ENCODE measurements around the gene GNG12.
A peak's percentile ranks its signal among the peaks of the same experiment; 100 is the strongest.

Gene GNG12

DNA sequence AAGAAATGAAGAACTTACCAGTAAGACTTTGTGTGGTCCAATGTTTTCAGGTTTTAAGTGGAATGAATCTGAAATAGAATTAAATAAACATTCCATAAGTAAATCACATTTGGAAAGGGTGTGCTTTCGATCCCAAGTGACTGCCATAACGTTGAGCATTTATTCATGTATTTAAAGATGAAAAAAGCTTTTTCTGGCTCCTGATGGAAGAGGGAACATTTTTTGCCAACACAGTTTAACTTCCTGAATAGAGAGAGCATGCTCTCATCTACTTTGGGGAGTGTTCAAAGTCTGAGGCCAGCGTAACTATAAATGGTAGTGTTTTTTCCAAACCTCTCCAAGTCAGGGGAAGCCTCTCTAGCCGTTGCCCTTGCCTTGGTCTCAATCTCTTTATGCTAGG, 55.8 kb downstream of the GNG12 start:
- no peak for DNase-seq

DNA sequence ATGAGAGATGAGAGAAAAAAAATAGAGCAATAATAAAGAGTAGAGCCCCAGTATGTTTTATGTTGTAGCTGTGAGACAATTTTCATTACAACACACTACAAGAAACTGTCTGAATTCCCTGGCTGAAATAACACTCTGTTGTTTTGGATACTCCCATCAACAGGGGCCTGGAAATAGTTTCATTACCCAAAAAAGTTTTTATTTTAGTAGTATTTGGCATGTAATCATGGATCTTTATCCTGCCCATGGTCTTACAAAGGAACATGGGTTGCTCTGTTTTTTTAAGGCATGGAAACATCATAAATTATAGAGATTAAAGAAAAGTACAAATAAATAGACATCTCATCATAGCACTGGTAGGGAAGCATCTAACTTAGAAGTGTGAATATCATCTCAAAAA, 56.3 kb downstream of the GNG12 start:
- DNase-seq: no peak

DNA sequence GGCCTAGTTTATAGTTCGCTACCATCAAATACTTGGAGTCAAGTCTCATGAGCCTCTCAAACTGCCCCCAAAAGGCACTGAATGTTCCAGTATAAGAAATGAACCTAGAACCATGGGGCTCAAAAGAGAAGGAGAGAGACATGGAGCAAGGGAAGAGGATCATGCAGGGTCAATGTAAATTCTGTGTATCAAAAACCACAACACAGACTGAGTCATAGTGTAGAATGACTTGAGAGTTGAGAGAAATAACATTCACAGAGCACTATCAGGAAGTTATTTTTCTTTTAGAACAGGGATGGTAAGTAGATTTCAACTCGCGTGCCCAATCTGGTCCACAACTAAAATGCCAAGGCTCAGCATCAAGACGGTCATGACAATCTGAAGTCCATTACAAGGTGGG, 59.8 kb downstream of the GNG12 start:
- DNase-seq: no peak

DNA sequence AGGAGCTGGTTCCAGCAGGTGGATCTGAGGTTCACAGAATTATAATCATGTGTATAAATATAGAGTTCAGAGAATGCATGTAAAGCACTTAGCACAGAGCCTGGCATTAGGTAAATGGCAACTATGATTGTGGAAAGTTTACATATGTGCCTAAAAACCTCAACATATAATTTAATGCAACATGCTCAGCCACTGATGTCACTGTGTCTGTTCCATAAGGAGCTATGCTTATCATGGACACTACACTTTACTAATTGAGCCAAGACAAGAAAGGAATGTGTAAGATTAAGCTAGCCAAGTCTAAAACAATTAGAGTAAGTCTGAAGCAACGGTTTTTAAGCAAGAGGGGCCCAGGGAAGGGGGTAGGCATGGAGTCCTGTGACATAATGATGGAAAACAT, 61.5 kb downstream of the GNG12 start:
- DNase-seq: no peak

DNA sequence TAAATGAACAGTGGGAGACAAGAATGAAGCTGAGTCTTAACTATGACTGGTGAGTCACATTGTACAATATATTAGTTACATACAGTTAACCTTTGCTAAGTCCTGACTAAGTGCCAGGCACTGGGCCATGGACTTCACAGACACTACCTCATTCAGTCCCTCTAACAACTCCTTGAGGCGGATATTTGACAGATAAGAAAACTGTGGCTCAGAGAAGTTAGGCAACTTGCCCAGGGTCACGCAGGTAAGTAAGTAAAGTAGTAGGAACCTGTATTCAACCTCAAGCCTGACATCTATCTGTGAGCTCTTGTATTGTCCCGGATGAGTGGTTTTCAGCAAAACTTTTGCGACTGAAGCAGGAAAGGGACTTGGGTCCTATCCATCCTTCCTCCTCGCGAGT, 62.1 kb downstream of the GNG12 start:
- DNase-seq: no peak

DNA sequence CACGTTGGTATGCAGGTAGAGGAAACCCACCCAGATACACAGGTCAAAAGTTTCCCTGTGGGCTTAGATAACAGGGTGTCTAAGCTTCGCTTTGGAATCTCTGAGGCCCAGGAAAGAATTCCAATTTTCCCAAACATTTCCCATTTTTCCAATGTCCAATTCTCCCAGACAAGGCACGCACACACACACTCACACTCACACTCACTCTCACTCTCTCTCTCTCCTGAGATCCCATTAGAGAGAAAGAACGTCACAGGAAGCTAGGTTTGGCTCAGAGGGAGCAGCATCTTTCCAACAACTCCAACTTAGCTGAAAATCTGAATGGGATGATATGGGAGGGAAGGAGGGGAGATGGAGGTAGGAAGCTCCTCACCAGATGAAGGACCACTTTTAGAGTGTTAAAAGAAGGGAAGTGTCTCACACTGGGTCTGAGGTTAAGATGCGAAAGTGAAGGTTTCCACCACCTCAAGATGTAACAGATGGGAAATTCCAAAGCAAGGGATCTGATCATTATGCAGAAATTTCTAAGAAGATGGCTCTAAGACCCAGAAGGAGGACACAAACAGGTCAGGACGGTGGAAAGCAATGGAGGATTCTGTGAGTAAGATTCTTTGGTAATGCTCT, 63.5 kb downstream of the GNG12 start:
- no peak for DNase-seq

DNA sequence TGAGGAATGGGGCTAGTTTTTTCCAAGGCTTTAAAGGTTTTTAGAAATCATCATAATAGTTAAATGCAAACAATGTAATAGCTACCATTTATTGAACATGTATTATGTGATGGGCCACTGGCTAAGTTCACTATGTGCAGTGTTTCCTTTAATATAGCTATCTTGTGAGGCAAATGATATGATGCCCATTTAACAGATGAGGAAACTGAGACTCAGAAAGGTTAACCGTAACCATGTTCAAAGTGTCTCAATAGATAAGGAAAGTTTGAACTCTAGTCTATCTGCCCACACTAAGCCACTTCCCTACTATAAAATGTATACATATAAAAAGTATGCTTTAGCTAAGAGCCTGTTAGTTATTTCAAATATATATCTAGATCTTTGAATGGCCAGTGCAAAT, 64.8 kb downstream of the GNG12 start:
- DNase-seq: no peak

DNA sequence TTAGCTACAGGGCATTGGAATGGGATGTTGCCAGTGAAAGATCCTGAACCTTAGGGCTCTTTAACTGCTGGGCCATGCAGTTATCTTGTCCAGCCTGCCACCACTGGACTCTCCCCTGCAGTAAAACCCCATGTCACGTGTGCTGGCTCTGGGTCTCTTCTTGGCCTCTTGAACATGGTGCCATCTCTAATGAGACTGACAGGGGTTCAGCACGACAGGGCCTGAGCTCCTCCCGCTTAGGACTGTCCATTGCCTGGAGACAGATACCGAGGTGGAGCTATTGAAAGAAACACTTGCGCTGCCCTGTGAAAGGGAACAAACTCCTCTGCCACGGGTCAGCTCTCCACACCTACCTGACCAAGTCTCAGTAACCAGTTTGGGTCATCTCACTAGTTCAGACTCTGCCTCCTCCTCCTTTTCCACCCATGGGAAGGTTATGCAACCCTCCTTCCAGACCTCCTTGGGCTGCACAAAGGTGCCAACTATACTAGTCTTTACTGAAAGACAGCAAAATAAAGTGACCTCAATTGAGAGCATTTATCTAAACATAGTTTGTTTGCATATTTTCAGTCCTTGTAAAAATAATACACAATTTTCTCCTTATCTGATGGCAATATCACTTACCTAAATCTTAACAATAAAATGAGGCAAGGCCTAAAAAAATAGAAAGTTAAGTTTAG, 66.0 kb downstream of the GNG12 start:
- no peak for DNase-seq

DNA sequence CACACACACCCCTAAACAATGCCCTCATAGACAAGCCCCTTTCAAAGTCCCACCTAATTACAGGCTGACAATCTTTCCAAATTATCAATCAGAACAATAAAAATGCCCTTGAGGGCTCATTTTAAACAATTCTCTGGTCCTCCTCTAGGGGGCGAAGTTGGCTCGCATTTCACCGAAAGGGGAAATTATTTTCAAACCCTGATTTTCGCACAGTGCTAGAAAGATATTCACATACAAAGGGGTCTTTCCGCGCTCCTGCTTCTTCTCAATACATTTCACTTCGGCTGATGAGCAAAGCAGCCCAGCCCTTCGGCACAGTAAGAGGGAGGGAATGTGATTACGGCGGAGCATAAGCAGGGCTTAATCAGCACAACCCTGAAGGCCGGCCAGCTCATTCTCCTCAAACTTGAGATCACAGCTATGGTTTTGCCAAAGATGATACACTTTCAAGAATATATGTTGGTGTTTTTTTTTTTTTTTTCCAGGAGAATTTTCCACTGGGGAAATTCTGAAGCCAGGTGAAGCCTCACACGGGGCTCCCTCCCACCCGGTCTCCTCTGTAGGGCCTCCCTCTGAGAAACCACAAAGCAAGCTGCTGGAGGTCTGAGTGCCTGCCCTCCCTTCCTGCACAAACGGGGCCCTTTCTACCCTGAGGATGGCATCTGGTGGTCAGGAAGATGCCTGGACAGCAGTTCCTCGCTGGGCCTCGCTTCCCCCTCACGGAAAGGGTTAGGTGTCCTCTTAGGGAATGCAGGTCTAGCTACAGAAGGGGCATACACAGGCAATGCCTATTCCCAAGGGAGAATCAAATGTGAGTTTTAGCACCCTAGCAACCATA, 66.9 kb downstream of the GNG12 start:
- DNase-seq: peak; percentile 31

DNA sequence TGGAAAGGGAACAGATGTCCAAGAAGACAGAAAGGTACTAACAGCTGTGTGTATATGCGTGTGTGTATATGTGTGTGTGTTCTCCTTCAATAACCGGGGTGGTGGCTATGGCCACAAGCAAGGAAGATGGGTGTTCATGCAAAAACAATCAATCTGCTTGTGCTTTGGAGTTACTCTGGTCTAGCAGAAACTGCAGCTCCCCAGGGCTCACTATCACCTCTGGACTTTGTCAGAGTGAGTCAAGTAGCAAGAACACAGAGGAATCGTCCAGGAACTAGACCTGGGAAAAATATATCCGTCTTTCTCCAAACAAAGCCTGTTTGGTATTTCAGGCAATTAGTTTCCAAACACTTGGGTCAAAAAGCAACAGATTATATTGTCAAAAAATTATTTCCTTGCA, 68.6 kb downstream of the GNG12 start:
- no peak for DNase-seq

DNA sequence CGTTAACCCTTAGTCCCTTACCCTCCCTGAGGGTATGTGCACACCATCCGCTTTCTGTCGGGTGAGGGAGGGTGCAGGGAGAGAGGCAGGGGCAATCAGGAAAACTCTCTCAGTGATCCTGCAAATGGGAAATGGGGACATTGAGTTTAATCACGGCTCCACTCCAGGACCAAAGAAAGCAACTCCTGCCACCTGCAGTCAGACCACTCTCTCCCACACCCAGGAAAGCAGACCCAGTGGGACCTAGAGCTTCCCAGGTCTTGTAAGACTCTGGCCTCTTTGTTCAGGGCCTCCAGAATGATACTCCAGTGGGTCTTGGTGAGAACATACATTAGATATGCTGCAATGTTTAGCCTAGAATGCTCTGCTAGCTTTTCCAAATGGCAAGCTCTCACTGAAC, 71.5 kb downstream of the GNG12 start:
- no peak for DNase-seq

DNA sequence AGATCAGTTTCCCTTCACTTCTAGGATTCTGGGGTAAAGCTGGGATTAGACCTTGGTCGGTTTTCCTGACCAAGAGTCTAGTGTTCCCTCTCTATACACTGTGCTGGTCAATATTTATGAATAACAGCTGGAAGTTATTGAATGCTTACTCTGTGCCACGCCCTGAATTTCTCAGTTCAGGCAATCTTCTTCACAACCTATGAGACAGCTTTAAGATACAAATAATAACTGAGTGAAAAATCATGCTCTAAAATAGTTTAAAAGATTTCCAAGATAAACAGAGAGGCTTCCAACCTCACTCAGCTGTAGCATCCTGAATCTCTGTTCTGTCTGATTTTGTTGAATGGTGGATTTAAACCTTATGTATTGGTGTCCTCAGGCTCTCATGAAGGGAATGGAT, 72.2 kb downstream of the GNG12 start:
- DNase-seq: no peak

DNA sequence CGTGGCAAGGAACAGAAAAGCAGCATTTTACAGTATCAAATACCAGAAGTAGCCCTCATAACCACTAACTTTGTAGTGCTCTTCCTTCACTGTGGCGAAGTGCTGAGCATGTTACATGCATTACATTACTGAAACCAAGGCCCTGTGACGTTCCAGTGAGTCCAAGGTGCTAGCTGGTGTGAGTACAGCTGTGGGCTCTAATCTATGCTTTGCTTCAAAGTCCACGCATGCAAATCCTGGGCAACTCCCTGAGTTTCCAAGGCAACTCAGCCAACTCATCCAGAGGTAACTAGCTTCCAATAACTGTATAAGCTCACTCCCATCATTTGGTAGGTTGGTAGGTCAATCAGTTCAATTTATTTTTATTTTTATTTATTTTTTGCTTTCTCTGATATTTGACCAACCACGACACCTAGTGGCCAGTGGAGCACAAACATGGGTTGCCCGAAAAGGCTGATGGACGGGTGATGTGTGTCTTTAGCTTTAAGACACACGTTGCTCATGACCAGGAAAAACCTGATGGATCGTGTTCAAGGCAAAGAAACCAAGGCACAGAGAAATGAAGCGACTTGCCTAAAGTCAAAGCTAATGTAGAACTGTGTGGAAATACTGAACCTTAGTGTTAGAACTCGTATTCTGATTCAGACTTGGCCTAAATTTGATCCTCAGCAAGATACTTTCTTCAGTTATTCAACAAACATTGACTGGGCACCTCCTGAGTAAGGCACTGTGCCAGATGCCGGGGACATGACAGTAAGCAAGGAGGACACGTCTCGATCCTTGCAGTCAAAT, 73.0 kb downstream of the GNG12 start:
- peak; percentile 41 for DNase-seq

DNA sequence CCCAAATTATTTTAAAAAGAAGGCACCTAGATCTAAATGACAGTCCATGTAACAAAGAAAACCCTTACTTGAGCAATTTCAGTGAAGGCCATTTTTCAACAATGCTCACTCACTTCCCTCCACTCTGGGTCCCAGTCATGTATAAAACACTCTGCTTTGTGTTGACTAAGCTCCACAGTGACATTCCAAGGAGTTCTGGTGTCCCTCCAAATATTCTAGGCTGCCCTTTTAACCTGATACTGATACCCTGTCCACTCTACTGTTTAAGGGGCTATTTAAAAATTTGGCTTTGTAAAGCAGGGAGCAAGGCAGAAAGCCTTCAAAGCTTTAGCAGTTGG, 73.6 kb downstream of the GNG12 start:
- DNase-seq: no peak

DNA sequence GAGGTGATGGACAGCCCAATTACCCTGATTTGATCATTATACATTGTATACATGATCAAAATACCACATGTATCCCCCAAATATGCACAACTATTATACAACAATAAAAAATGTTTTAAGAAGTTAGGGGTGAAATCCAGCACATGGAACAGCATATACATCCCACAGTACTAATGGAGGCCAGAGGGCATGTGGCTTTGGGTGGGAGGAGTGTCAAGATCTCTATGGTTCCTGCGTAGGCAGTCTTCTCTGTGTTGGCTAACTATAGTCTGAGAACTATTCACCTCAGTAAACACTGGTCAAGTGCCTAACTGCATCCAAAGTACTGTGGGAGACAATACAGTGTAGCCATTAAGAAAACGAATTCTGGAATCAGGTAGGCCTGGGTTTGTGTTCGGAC, 74.2 kb downstream of the GNG12 start:
- no peak for DNase-seq

DNA sequence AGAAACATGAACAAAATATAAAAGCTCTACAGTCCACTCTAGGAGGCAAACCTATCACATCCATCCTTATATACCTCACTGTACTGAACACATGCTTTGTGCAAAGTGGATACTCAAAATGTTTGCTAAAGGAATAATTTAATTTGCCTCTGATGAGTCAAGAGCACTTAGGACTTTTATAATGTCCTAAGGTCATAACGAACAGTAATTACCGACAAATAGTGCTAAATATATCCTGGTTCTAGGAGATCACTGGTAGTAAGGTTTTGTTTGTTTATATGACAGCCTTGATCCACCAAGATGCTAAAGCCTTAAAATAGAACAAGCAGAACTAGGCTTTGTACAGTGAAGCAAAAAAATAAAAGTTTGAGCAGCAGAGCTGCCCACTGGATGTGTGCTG, 77.6 kb downstream of the GNG12 start:
- no peak for DNase-seq

DNA sequence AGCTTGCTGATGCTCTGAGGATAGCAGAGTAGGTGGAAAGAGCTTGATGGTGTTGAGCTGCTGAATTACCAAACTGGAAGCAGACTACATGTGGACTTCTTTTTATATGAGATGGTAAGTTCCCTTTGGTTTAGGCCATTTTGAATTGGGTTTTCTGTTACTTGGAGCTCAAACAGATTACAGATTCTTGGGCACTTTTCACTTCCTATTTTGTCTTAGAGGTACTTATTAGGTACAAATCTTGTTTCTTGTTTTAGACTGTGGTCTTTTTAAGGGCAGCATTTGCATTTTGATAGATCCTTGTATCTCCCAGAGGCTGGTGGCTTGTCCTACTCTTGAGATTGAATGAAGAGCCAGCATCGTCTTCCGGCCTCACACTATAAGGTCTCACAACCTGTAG, 78.1 kb downstream of the GNG12 start:
- DNase-seq: no peak

DNA sequence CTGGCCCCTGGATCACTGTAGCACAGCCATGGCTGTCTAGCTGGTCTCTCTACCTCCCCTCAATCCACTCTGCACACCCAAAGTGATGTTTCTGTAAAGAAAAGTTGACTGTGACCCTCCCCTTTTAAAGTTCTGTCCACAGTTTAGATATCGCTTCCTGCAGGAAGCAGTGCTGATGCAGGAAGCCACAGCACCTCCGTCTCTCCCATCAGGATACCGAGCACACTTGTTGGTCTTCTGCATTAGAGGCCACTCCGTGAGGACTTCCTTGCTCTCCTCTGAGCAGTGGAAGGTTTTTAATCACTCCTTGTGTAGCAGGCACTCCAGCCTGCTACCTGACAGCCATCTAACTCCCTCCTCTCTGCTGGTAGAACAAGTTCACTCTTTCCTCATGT, 78.7 kb downstream of the GNG12 start:
- DNase-seq: no peak

DNA sequence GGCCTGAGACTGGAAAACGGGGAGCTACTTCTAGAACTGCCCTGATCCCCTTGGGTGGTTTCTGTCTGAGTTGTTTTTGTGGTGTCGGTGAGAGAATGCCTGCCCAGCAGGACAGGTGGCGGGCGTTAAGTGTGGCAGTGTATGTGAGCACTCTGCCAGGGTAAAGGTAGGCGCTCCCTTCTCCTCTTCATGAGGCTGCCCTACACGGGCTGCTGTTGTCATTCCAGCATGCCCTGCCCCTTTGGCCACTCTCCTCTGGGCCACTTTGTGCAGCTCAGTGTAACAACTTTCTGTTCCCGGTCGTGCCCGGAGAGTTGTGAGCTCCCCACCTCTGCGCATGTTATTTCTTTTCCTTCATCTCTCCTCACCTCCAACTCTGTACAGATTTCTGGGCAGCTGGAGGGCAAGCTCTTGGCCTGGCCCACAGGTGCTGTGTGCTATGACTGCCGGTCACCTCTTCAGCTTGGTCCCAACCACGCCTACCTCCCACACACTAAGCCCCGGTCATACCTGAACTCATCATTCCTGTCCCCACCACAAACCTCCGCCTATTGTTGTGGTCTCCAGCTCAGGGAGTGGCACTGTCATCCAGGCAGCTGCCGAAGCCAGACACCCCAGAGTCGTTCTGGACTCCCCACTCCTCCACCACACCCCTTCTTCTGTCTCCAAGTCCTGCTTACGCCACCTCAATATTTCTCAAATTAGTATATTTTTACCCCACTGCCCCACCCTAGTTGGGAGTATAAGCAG, 79.3 kb downstream of the GNG12 start:
- DNase-seq: no peak

DNA sequence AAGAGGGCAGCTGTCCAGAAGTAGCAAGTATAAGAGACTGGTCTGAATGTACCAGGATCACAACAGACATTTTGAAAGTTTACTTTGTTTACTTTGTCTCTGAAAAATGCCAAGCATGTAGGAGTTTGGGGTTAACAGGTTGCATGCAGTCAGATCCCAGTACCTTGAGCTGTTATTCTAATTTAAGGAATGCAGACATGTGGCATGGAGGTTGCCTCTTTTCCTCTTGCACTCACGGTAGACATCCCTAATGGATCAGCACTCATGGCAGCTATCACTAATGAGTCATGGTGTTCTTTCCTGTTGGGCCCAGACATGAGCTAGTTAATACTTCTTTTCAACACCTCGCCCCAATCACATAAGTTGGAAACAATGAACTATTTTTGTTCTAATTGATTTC, 81.0 kb downstream of the GNG12 start:
- DNase-seq: no peak

DNA sequence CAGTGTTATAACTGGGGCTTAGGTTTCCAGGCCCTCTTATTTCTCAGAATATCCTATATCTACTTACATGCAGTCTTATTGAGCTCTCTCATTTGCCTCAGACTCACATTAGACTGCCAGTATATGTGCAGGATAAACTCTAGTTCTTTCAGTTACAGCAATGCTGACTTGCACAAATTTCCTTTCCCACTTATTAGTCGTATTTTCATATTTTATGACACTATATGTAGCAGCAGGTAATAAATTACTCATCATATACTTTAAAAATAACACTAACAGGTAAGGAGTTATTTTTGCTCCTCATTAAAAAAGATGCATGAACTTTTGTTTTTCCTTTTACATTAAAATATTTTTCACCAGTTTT, 82.6 kb downstream of the GNG12 start:
- DNase-seq: no peak

DNA sequence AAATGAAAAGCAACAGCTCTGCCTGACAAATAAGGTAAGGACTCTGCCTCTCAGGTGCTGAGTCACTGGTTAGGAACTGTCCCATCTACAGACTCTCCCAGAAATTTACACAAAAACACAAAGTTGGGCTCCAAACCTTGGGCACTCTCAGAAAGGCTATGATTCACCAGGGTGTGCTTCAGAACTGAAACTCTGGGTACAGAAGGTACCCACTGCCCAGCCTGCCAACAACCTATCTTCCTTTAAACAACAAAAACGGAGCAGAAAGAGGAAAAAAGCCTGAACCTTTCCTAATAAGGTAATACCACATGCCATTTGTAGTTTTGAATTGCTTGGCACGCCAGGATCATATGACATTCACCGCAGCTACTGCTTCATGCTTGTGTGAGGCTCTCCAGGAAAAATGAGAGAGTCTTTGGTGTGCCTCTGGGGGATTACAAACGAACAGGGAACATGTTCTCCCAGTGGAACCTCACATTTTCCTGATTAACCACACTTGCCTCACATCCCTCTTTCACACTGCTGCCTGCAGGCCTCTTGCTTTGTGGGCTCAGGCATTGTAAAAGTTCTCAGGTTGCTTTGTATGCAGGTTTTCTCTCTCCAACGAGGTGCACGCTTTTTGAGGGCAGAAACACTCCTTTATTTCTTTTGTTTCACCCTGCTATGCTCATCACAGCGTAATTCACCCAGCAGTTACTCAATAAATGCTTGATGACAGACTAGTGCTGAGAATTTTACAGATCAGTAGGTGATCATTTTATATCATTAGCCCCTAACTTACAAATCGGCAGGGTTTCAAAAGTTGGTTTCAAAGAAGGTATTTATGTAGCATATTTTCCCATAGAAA, 83.2 kb downstream of the GNG12 start:
- no peak for DNase-seq

Data from KG1 (cell line).